ENCODE results near the gene L3HYPDH. TPM values are rescaled to one million over a fixed set of nuclear protein-coding genes. Genes with fewer than 3 reads are reported as not detected.

Gene L3HYPDH
- total RNA-seq, 1 donor from 2014 or later = 103 TPM

GRCh38 chr14:59439256-59439965 is 44.8 kb downstream of the L3HYPDH start:
- H3K4me1 ChIP-seq = peaks cover 13% of the 10 kb centered on the region
- DNase-seq (ENCODE audit: extremely low spot score in 2 of 2) = no peak
- intact Hi-C loops (cut with DNase I) = no loop called here
- TF ChIP-seq POLR2A (IDR thresholded peaks at IDR 0.05) = no peak
- TF ChIP-seq CTCF (IDR thresholded peaks at IDR 0.05) = no peak
- no peak for TF ChIP-seq POLR2AphosphoS5 (IDR thresholded peaks at IDR 0.05; ENCODE audit: insufficient read depth in 1 of 2, low read depth in 1 of 2)
- H3K27ac ChIP-seq = no peak overlapping the region
- H3K9me3 ChIP-seq = no peaks in the 10 kb centered on the region
- H3K27me3 ChIP-seq = no peaks in the 10 kb centered on the region
- no peaks in the 10 kb centered on the region for H3K36me3 ChIP-seq
- H3K4me3 ChIP-seq = no peak overlapping the region

GRCh38 chr14:59438195-59438647 is 46.0 kb downstream of the L3HYPDH start:
- no peaks in the 10 kb centered on the region for H3K27me3 ChIP-seq
- no peaks in the 10 kb centered on the region for H3K9me3 ChIP-seq
- no peak overlapping the region for H3K4me3 ChIP-seq
- no peaks in the 10 kb centered on the region for H3K36me3 ChIP-seq
- no peak for DNase-seq (ENCODE audit: extremely low spot score in 2 of 2)
- H3K4me1 ChIP-seq = peaks cover 12% of the 10 kb centered on the region
- intact Hi-C loops (cut with DNase I) = no loop called here
- H3K27ac ChIP-seq = no peak overlapping the region
- no peak for TF ChIP-seq POLR2A (IDR thresholded peaks at IDR 0.05)
- no peak for TF ChIP-seq CTCF (IDR thresholded peaks at IDR 0.05)
- no peak for TF ChIP-seq POLR2AphosphoS5 (IDR thresholded peaks at IDR 0.05; ENCODE audit: insufficient read depth in 1 of 2, low read depth in 1 of 2)

DNA sequence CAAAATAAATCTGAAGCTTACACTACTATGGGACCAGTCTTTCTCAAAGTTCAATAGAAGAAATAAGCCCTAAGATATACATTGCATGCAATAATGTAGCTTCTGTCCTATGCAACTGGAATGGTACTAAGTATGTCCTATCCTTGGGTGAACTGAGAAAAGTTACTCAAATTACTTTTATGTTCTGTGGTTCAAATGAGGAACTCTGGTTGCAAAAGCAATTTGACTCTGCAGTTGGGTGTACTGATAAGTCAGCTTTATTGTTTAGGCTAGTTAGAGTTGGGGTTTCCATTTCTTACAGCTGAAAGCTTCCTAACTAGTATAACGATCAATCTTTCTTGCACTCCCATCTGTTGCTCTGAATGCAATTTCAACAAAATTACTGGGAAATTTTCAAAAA is 48.2 kb downstream of the L3HYPDH start:
- intact Hi-C loops (cut with DNase I) = no loop called here
- no peak overlapping the region for H3K4me3 ChIP-seq
- H3K4me1 ChIP-seq = peaks cover 12% of the 10 kb centered on the region
- no peak for TF ChIP-seq POLR2AphosphoS5 (IDR thresholded peaks at IDR 0.05; ENCODE audit: insufficient read depth in 1 of 2, low read depth in 1 of 2)
- H3K9me3 ChIP-seq = no peaks in the 10 kb centered on the region
- H3K27me3 ChIP-seq = no peaks in the 10 kb centered on the region
- DNase-seq (ENCODE audit: extremely low spot score in 2 of 2) = no peak
- no peak overlapping the region for H3K27ac ChIP-seq
- H3K36me3 ChIP-seq = no peaks in the 10 kb centered on the region

- no peak for TF ChIP-seq POLR2AphosphoS5 (IDR thresholded peaks at IDR 0.05; ENCODE audit: insufficient read depth in 1 of 2, low read depth in 1 of 2)
- no peak for TF ChIP-seq CTCF (IDR thresholded peaks at IDR 0.05)
- no peak for TF ChIP-seq POLR2A (IDR thresholded peaks at IDR 0.05)
- H3K27ac ChIP-seq = no peak overlapping the region
- H3K27me3 ChIP-seq = no peaks in the 10 kb centered on the region
- intact Hi-C loops (cut with DNase I) = no loop called here
- DNase-seq (ENCODE audit: extremely low spot score in 2 of 2) = no peak
- no peak overlapping the region for H3K4me3 ChIP-seq
- H3K36me3 ChIP-seq = no peaks in the 10 kb centered on the region
- H3K9me3 ChIP-seq = no peaks in the 10 kb centered on the region
- peaks cover 12% of the 10 kb centered on the region for H3K4me1 ChIP-seq
Observed at GRCh38 chr14:59435101-59435500, 49.1 kb downstream of the L3HYPDH start.

GRCh38 chr14:59429790-59430189 is 54.4 kb downstream of the L3HYPDH start:
- Histone ChIP-seq H3K4me1 (peaks cover 25% of the 10 kb centered on the region), H3K9me3 (no peaks in the 10 kb centered on the region), H3K27ac (no peak overlapping the region), H3K27me3 (no peaks in the 10 kb centered on the region), H3K4me3 (no peak overlapping the region), H3K36me3 (no peaks in the 10 kb centered on the region)
- intact Hi-C loops (cut with DNase I) = loop anchor here (10.0 kb wide), 2 partner anchors 65 to 245 kb away; partner anchors contain the start of gene DAAM1
- no peak for TF ChIP-seq CTCF (IDR thresholded peaks at IDR 0.05)
- no peak for TF ChIP-seq POLR2A (IDR thresholded peaks at IDR 0.05)
- no peak for TF ChIP-seq POLR2AphosphoS5 (IDR thresholded peaks at IDR 0.05; ENCODE audit: insufficient read depth in 1 of 2, low read depth in 1 of 2)
- no peak for DNase-seq (ENCODE audit: extremely low spot score in 2 of 2)

All from vagina (tissue), 2 donors.